ENCODE results near the gene USH1C. TPM values are rescaled to one million over a fixed set of nuclear protein-coding genes. Genes with fewer than 3 reads are reported as not detected.

USH1C gene
- total RNA-seq, 1 experiment from 2014 or later = 0.47 TPM

GRCh38 chr11:17452668-17453067 lies 91.5 kb downstream of the USH1C start:
- no peaks in the 10 kb centered on the region for H3K36me3 ChIP-seq
- no peak for DNase-seq
- H3K27ac ChIP-seq = no peak overlapping the region
- no peak overlapping the region for H3K4me3 ChIP-seq
- no peaks in the 10 kb centered on the region for H3K4me1 ChIP-seq
- H3K9me3 ChIP-seq (replicated peaks) = no peaks in the 10 kb centered on the region
- peaks cover 25% of the 10 kb centered on the region for H3K27me3 ChIP-seq

- H3K4me3 ChIP-seq = no peak overlapping the region
- no peaks in the 10 kb centered on the region for H3K9me3 ChIP-seq (replicated peaks)
- no peak for DNase-seq
- H3K27ac ChIP-seq = no peak overlapping the region
- 0 out of 2 replicates have a peak, but pooled peaks cover 4% of the 10 kb centered on the region for H3K27me3 ChIP-seq
- no peaks in the 10 kb centered on the region for H3K4me1 ChIP-seq
- no peaks in the 10 kb centered on the region for H3K36me3 ChIP-seq
Observed at GRCh38 chr11:17449158-17449557, 95.1 kb downstream of the USH1C start.

GRCh38 chr11:17446482-17446881 lies 97.7 kb downstream of the USH1C start:
- Histone ChIP-seq H3K36me3 (no peaks in the 10 kb centered on the region), H3K4me1 (no peaks in the 10 kb centered on the region), H3K9me3 (replicated peaks) (no peaks in the 10 kb centered on the region), H3K27ac (no peak overlapping the region), H3K27me3 (peaks cover 4% of the 10 kb centered on the region; the same call in 1 of the 2 replicates), H3K4me3 (no peak overlapping the region)
- DNase-seq = no peak

- no peaks in the 10 kb centered on the region for H3K4me1 ChIP-seq
- no peak overlapping the region for H3K27ac ChIP-seq
- no peak for DNase-seq
- no peaks in the 10 kb centered on the region for H3K36me3 ChIP-seq
- H3K9me3 ChIP-seq (replicated peaks) = no peaks in the 10 kb centered on the region
- no peak overlapping the region for H3K4me3 ChIP-seq
- peaks cover 7% of the 10 kb centered on the region; the same call in 1 of the 2 replicates for H3K27me3 ChIP-seq
Observed at GRCh38 chr11:17445240-17445795, 98.9 kb downstream of the USH1C start.

GRCh38 chr11:17443926-17444690 lies 100.1 kb downstream of the USH1C start:
- H3K27me3 ChIP-seq = peaks cover 4% of the 10 kb centered on the region

More at GRCh38 chr11:17443926-17444690, 100.1 kb downstream of the USH1C start:
- no peaks in the 10 kb centered on the region for H3K9me3 ChIP-seq (replicated peaks)
- no peaks in the 10 kb centered on the region for H3K4me1 ChIP-seq
- no peaks in the 10 kb centered on the region for H3K36me3 ChIP-seq
- no peak overlapping the region for H3K27ac ChIP-seq
- DNase-seq = no peak
- H3K4me3 ChIP-seq = no peak overlapping the region

Other genes starting within 250 kb of the USH1C start
- gene NCR3LG1, start 192.6 kb downstream of the USH1C start, total RNA-seq (2014; rRNA removed; shearing (Covaris generic)) = 7.8 and 8.1 TPM in 2 replicates
- gene KCNJ11, start 155.8 kb downstream of the USH1C start, total RNA-seq (2014; rRNA removed; shearing (Covaris generic)) = 4.8 and 5.9 TPM in 2 replicates
- not detected in 2 replicates for gene ABCC8, start 67.6 kb downstream of the USH1C start, total RNA-seq (2014; rRNA removed; shearing (Covaris generic))
- gene OTOG, start 2.8 kb upstream of the USH1C start, total RNA-seq (2014; rRNA removed; shearing (Covaris generic)) = 3.3 and 5.9 TPM in 2 replicates
- gene MYOD1, start 175.2 kb upstream of the USH1C start, total RNA-seq (2014; rRNA removed; shearing (Covaris generic)) = 675 and 679 TPM in 2 replicates
- 5.2 and 6.7 TPM in 2 replicates for gene KCNC1, start 190.4 kb upstream of the USH1C start, total RNA-seq (2014; rRNA removed; shearing (Covaris generic))

Measured in SJCRH30 (cell line).